NK-92 (cell line): ENCODE results near the gene ADGRD2.

Experiments used
- DNase-seq: peaks from one replicate; lab custom pipeline; 2025; ENCODE audit not compliant: unreplicated experiment; lab: John Stamatoyannopoulos, UW

Gene ADGRD2

GRCh38 chr9:124477648-124478285 lies 27.5 kb downstream of the ADGRD2 start:
- no peak for DNase-seq

GRCh38 chr9:124478354-124478753 lies 28.1 kb downstream of the ADGRD2 start:
- no peak for DNase-seq

- no peak for DNase-seq
Measured at GRCh38 chr9:124479371-124479770, 29.1 kb downstream of the ADGRD2 start.

GRCh38 chr9:124479947-124480620 lies 29.8 kb downstream of the ADGRD2 start:
- no peak for DNase-seq

- no peak for DNase-seq
Measured at GRCh38 chr9:124480621-124480981, 30.4 kb downstream of the ADGRD2 start.

- no peak for DNase-seq
Measured at GRCh38 chr9:124481115-124481514, 30.9 kb downstream of the ADGRD2 start.

- no peak for DNase-seq
Measured at GRCh38 chr9:124482431-124483031, 32.3 kb downstream of the ADGRD2 start.

- DNase-seq, result no peak
Measured at GRCh38 chr9:124483481-124483880, 33.2 kb downstream of the ADGRD2 start.

GRCh38 chr9:124485201-124485600 lies 35.0 kb downstream of the ADGRD2 start:
- DNase-seq, result no peak

GRCh38 chr9:124485936-124486335 lies 35.7 kb downstream of the ADGRD2 start:
- no peak for DNase-seq

GRCh38 chr9:124486778-124487259 lies 36.6 kb downstream of the ADGRD2 start:
- no peak for DNase-seq

- no peak for DNase-seq
Measured at GRCh38 chr9:124487260-124488182, 37.3 kb downstream of the ADGRD2 start.

GRCh38 chr9:124488641-124489210 lies 38.5 kb downstream of the ADGRD2 start:
- DNase-seq, result no peak

- DNase-seq, result no peak
Measured at GRCh38 chr9:124489222-124489621, 39.0 kb downstream of the ADGRD2 start.

- no peak for DNase-seq
Measured at GRCh38 chr9:124490004-124490403, 39.8 kb downstream of the ADGRD2 start.

- no peak for DNase-seq
Measured at GRCh38 chr9:124491049-124491975, 41.1 kb downstream of the ADGRD2 start.

- DNase-seq, result no peak
Measured at GRCh38 chr9:124492818-124493217, 42.6 kb downstream of the ADGRD2 start.

GRCh38 chr9:124493218-124493617 lies 43.0 kb downstream of the ADGRD2 start:
- no peak for DNase-seq

- no peak for DNase-seq
Measured at GRCh38 chr9:124493794-124494479, 43.7 kb downstream of the ADGRD2 start.
